Lung (tissue), 12 donors: ENCODE measurements around the gene SF3B6. TPM values are rescaled to one million over a fixed set of nuclear protein-coding genes. Genes with fewer than 3 reads are reported as not detected.
A peak's percentile ranks its signal among the peaks of the same experiment; 100 is the strongest.

Experiments
- ATAC-seq: fragments of 200-7000 bp; cut with Tn5 transposase; one replicate; pipeline ENCODE4 v1.9.1; 2020; ENCODE audit warnings: moderate number of reproducible peaks; ENCODE audit not compliant: insufficient read depth, low FRiP score
- DNase-seq, 3 donors: peaks; one replicate each; pipeline ENCODE4 v3.0.0-alpha.2; 2013 to 2017
- H3K27ac ChIP-seq, 2 donors: one replicate each; pipeline ENCODE4 v1.5.1; 2013; ENCODE audit warnings: mild to moderate bottlenecking in 2 of 2, moderate library complexity in 2 of 2, control low read depth in 1 of 2, inconsistent platforms in 1 of 2, low read depth in 1 of 2, low read length in 1 of 2
- H3K27me3 ChIP-seq, 3 donors: one replicate each; pipeline ENCODE4 v1.5.1; 2013; ENCODE audit warnings: low read length in 2 of 3; ENCODE audit not compliant: control insufficient read depth in 3 of 3, insufficient read depth in 3 of 3
- H3K36me3 ChIP-seq, 4 donors: one replicate each; pipeline ENCODE4 v1.5.1; 2013; ENCODE audit warnings: low read length in 4 of 4, mild to moderate bottlenecking in 1 of 4, moderate library complexity in 1 of 4; ENCODE audit not compliant: control insufficient read depth in 4 of 4, insufficient read depth in 4 of 4
- H3K4me1 ChIP-seq, 5 donors: one replicate each; pipeline ENCODE4 v1.5.1; 2013; ENCODE audit warnings: low read length in 5 of 5, mild to moderate bottlenecking in 2 of 5, moderate library complexity in 1 of 5; ENCODE audit not compliant: control insufficient read depth in 5 of 5, insufficient read depth in 5 of 5
- H3K4me3 ChIP-seq: one replicate; pipeline ENCODE4 v1.5.1; 2013; ENCODE audit warnings: mild to moderate bottlenecking, control low read depth, moderate library complexity
- H3K9ac ChIP-seq, 2 donors: one replicate each; pipeline ENCODE4 v1.5.1; 2013; ENCODE audit warnings: low read length in 2 of 2, control low read depth in 1 of 2; ENCODE audit not compliant: insufficient read depth in 1 of 2
- H3K9me3 ChIP-seq, 4 donors: one replicate each; pipeline ENCODE4 v1.5.1; 2013; ENCODE audit warnings: low read length in 3 of 4, mild to moderate bottlenecking in 1 of 4, moderate library complexity in 1 of 4; ENCODE audit not compliant: control insufficient read depth in 4 of 4, insufficient read depth in 3 of 4
- CTCF ChIP-seq: IDR thresholded peaks from 2 replicates; pipeline ENCODE4 v1.5.1; 2012; ENCODE audit warnings: mild to moderate bottlenecking; ENCODE audit errors: control extremely low read depth, extremely low read depth
- WGBS, 2 donors: extraction: QIAGEN DNeasy Blood & Tissue Kit; methylation state at CpG; one replicate each; pipeline ENCODE4 v1.1.7; 2013; 5-methylcytosine and 5-hydroxymethylcytosine counted together
- polyA plus RNA-seq, 2 donors: library from polyadenylated mRNA; stranded (reverse); fragments of 200-250 nt; gene quantifications; one replicate each; pipeline ENCODE4 v1.2.1, GENCODE V29; 2013
- total RNA-seq, 2 donors: library from RNA; depleted of rRNA in 1 of 2; stranded (reverse); fragments of >200 nt in 1 of 2; gene quantifications; one replicate each; pipeline ENCODE4 v1.2.1, GENCODE V29; 2014 to 2021
- donor health status: control.
- donor health status: control.
- donor health status: Bipolar disorder and iron deficiency.
- donor health status: healthy.
- donor health status: DM: yes; HTN: yes; CAD: no.

SF3B6 gene
- total and polyA plus RNA-seq, 4 donors = 56.1 to 148 (median 111) TPM

- Histone ChIP-seq H3K9me3 (peaks cover 0 to 3% (median 0%) of the 10 kb centered on the region in 4 donors), H3K27ac (peak overlapping the region; percentile 95 to 97), H3K36me3 (peaks cover 0 to 6% (median 0%) of the 10 kb centered on the region in 4 donors), H3K4me1 (peaks cover 0 to 43% (median 6%) of the 10 kb centered on the region in 5 donors), H3K9ac (peak overlapping the region; percentile 87 to 89), H3K27me3 (no peaks in the 10 kb centered on the region), H3K4me3 (peak overlapping the region; percentile 81)
- DNase-seq (peak in 2 of 3 donors; percentile 13 to 39), ATAC-seq (no peak)
- WGBS, 2 donors = 9 to 10% methylated on average over 15 of the region's 15 CpGs
- TF ChIP-seq CTCF = no peak
Observed at GRCh38 chr2:24122366-24123194, 46.5 kb upstream of the SF3B6 start.

GRCh38 chr2:24121469-24121868 is 45.3 kb upstream of the SF3B6 start:
- Histone ChIP-seq H3K36me3 (peaks cover 0 to 4% (median 0%) of the 10 kb centered on the region in 4 donors), H3K4me1 (peaks cover 0 to 43% (median 6%) of the 10 kb centered on the region in 5 donors), H3K9ac (no peak overlapping the region), H3K27ac (no peak overlapping the region), H3K9me3 (no peaks in the 10 kb centered on the region), H3K27me3 (no peaks in the 10 kb centered on the region), H3K4me3 (no peak overlapping the region)
- no peak for TF ChIP-seq CTCF
- 73 to 82% methylated on average over 4 of the region's 4 CpGs for WGBS, 2 donors
- DNase-seq (peak in 2 of 3 donors; percentile 65 to 71), ATAC-seq (no peak)

- TF ChIP-seq CTCF = no peak
- Histone ChIP-seq H3K36me3 (peaks cover 0 to 4% (median 0%) of the 10 kb centered on the region in 4 donors), H3K4me1 (peaks cover 0 to 43% (median 3%) of the 10 kb centered on the region in 5 donors), H3K9ac (no peak overlapping the region), H3K4me3 (no peak overlapping the region), H3K9me3 (no peaks in the 10 kb centered on the region), H3K27ac (no peak overlapping the region), H3K27me3 (no peaks in the 10 kb centered on the region)
- ATAC-seq (no peak), DNase-seq (peak in 2 of 3 donors; percentile 33 to 48)
- 84 to 88% methylated on average over 5 of the region's 5 CpGs for WGBS, 2 donors
Observed at GRCh38 chr2:24121066-24121465, 44.9 kb upstream of the SF3B6 start.
